NCI-H1930 (cell line): ENCODE data around the gene TSPEAR.
"Not testable (repeated sequence)": the region's sequence is repeated elsewhere in the genome, so short reads cannot be mapped to it uniquely, and the experiment has no call there.

Experiments used
- DNase-seq, 2 experiments: peaks; one replicate each; lab custom pipeline; 2025; lab: John Stamatoyannopoulos, UW

Gene TSPEAR

DNA sequence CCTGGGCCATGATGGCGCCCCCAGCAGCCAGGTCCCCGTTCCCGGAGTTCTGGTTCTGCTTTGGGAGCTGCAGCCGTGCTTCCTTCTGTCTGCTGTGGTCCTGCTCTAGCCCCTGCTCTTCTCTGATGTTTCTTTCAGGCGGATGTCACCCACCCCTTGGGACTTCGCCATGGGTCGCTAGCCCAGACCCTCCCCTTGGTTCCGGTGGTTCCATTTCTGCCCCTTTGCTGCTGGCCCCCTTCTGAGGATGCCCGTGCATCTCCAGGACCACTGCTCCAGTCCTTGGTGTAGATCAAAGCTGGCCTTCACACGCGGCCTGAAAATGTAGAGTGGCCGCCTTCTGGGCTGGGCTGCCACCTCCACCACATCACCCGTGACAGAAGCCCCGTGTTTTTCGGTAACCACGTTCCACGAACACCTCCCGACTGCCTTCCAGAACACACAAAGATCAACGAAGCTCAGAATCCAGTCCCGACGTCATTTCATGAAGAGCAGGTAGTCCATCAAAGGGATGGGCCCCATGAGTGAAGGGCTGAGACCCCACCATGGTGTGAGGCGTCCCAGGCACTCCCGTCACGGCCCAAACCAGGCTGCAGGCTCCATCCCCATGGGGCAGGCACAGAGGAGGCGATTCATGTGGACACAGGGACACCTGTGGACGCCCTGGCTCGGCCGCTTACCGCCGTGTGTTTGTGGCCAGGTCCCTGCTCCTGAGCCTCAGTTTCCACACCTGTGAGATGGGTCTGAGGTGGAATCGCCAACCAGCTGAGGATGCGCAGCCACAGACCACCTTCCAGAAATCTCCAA is 195.8 kb downstream of the TSPEAR start:
- DNase-seq, result no peak

DNA sequence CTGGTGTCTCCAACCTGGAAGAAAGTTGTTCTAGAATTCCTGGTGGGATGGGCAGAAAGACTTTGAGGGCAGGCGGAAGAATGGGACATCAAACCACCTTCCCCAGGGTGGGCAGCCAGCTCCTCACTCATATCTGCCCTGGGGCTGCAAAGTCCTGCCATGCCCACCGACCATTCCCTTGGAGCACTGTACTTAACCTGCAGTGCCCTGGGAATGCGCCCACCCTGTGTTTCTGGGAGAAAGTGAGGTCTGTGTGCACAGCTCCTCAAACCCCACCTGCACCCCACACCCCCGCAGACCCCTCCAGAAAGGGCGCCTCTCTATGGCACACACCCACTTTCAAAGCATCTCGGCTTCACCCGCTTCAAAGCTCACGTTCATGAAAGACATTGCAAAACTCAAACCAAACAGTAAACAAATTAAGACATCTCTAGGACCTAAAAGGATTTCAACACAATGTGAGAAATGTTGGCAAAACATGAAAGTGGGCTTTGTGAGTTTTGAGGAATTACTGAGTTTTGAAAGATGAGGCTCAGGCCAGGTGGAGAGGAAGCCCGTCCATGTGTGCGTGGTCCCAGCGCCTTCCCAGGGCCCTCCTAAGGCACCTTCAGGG is 196.5 kb downstream of the TSPEAR start:
- no peak for DNase-seq

DNA sequence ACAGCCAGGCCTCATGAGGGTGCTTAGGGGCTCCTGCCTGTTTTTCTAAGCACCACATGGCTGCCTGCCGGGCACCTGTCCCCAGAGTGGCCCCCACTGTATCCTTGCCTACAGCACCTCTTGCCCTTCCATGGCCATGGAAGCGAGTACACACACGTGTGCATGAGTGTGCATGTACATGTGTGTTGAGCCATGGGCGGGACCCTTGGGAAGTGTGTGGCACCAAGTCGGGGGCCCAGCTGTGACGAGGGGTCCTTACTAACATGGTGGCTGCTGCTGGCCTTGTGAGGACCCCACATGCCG is 197.2 kb downstream of the TSPEAR start:
- no peak for DNase-seq

DNA sequence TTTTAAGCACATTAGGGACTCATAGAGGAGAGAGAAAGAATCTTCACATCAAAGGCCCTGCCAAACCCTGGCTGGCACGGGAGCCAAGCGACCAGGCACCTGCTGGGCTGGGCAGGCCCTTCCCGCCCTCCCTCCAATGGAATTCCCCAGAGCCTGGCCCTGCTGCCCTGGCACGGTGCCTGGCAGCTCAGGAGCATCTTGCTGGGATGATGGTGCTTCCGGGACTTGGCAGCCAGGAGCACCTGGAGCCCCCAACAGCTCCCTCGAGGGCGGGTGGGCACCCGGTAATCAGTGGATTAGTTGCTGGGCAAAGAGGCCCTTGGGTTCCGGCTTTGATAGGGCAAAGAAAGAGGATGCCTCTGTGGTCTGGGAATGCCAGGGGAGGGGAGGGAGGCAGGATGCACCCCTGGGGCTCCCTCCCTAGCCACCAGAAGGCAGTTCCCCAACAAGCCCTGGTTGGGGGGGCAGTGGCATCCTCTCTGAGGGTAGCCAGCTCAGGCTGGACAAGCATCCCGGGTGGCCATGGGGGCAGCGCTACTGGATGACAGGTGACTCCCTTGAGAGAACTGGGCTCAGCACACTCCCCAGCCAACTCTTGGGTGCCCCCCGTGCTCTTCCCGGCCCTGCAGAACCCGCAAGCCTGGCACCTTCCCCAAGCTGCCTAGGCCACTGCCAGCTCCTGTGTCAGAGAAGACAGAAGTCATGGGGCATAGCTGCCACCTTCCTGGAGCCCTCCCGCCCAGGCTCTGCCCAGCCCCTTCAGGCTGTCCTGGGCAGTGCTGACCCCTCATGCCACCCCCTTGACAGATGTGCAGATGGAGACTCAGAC is 197.8 kb downstream of the TSPEAR start:
- DNase-seq, result no peak

GRCh38 chr21:44512496-44513388 is 198.6 kb downstream of the TSPEAR start:
- no peak for DNase-seq

DNA sequence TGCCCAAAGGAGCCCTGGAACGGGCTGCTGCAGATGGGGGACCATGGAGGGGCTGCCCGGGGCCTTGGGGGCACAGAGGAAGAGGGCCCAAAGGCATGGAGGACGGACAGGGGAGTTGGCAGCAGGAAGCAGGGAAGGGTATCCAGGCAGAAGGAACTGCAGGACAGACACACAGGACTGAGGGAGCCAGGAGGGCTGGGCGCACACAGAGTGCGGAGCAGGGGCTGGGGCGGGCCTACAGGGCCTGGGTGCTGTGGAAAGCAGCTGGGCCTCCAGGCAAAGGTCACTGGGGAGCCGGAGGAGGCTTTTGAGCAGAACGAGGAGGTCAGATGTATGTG is 199.5 kb downstream of the TSPEAR start:
- DNase-seq, result no peak

GRCh38 chr21:44511219-44511937 is 200.0 kb downstream of the TSPEAR start:
- DNase-seq, result no peak

- peak; percentile 28 to 62 for DNase-seq
These were observed 200.7 kb downstream of the TSPEAR start for GRCh38 chr21:44510508-44511218.

GRCh38 chr21:44510109-44510507 is 201.3 kb downstream of the TSPEAR start:
- DNase-seq, result no peak

DNA sequence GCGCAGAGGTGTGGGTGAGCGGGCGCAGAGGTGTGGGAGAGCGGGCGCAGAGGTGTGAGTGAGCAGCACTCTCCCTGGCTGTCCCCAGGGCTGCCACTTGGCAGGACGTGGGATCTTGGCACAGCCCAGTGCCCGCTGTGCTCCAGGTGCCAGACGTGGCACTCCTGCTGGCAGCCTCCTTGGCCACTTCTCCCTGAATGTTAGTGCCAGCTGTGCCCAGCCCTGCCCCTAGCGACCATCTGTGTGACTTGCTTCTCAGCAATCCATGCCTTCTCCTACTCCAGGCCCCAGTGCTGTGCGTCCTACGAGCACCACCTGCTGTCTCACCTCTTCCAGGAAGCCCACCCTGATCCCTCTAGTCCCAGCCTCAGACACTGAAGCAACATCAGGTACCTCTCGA is 201.8 kb downstream of the TSPEAR start:
- no peak for DNase-seq

DNA sequence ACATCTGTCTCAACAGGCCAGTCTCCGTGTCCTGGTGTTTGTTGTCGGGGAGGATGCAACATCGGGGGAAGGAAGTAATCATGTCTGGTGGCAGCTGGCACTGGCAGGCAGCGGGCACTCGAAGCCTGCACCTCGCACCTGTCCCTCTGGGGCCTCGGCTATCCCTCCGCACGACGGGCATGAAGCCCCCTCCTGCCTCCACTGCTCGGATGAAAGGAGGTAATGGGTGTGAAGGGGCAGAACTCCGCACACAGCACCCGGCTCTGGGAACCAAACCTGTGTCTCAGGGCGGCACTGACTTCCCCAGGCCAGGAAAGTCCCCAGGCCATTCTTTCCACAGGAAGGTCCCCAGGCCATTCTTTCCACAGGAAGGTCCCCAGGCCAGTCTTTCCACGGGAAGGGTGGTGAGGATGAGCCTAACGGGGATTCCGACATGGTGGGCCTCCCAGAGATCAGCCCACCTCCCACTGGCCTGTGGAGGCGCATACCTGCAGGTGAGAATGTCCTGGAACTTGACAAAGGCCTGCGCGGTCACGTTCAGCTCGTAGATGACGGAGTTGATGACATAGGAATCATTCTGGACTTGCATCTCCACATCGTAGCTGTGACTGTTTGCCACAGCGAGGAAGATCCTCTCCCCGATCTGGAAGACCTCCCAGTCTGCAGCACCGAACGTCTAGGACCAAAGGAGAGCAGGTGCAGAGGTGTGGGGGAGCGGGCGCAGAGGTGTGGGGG is 202.5 kb downstream of the TSPEAR start:
- no peak for DNase-seq

DNA sequence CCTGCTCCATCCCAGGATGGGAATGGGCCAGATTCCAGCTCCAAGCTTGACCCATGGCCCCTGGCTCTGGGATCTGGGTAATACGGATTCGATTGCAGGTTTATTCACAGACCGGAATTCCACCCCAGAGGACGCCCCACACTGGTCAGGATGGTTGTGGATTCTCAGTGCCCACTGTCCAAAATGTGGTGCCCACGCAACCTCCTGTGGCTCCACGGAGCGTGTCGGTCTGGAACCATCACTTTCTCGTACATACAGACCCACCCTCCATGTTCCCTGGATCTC is 203.0 kb downstream of the TSPEAR start:
- DNase-seq, result no peak

DNA sequence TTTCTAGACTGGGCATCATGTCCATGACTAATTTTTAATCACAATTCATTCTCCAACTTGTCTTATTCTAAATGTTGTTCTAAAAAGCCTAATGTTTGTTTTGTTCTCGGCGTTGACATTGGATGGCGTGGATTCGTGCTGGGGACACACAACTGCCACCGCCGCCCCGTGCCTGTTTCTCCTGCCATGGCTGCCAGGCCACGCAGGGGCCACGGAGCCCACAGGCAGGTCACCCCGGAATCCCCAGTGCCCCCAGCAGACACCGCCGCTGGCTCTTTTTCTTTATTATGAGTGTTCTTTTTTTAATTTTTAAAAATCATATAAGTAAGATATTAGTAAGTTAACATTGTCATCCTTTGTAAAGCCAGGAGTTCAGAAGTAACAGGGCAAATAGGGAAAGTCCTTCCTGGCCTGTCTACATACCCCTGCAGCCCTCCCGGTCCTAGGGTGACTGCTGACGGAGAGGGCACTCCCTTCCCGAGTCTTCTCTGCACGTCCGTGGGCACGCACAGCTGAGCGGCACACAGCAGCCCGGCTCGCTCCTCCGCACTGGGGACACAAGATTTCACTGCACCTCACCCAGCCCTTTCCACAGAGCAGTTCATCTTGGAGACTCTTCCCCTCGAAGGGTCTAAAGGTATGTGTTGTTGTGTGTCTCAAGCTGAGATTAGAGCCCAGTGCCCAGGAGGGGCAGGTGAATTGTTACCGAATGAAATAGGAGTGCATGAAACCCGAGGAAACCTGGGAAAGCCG is 203.5 kb downstream of the TSPEAR start:
- no peak for DNase-seq

DNA sequence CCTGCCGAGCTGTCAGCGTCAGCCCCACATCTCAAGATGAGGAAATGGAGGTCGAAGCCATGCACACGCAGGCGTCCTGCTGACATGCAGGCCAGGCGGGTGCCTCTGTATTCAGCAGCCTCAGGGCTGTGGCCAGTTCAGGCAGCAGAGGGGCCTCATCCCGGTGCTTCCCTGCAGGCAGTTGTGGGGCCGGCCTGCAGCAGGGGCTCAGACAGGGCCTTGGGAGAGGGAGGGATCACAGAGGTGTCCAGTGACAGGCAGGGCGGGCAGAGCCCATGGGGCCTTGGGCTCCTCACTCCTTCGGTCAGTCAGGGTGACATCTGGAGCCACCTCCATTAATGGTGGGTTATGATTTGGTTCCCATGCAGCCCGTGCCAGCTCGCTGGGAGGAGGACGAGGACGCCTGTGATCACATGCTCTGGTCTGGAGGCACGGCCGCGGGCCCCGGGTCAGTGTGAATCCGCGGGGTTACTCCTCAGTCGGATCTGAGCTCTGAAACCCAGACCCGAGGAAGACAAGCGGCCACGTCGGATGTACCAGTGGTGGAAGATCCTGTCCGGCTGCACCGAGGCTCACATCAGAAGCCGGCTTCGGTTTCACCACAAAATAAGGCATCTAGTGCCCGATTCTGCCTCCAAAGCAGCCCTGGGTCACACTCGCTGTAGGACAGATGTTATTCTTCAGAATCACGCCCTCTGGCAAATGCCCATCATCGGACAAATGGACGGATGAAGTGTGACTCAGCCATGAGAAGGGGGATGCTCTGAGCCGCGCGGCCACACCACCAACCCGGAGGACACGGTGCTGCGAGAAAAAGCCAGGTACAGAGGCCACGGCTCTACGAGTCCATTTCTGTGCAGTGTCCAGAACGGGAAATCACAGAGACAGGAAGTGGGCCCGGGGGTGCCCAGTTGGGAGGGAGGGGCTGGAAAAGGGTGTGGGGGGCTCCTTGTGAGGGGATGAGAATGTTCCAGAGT is 204.8 kb downstream of the TSPEAR start:
- DNase-seq, result no peak

DNA sequence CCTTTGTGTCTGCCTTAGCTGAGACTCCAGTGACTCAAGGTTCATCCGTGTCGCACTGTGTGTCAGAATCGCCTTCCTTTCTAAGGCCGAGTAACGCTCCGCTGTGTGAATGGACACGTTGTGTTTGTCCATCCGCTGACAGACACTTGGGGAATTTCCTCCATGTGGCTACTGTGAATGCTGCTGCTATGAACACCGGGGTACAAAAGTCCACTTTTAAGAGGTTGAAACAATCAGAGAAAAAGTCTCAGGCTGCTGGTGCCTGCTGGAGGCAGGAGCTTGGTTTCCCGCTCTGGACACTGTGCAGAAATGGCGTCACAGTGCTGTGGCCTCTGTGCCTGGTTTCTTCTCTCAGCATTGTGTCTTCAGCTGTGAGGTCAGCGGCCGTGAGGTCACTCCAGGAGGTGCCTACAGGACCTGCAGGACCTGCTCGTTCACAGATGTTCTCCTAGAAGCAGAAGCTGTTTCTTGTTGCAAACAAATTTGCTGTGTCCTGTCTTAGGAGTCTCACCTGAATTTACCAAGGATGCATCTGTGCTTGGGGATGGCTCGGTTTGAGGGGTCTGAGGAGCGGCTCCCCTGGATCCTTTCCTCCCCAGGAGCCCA is 205.6 kb downstream of the TSPEAR start:
- no peak for DNase-seq

- DNase-seq, result no peak
These were observed 207.4 kb downstream of the TSPEAR start for GRCh38 chr21:44503901-44504399.

GRCh38 chr21:44503006-44503889 is 208.1 kb downstream of the TSPEAR start:
- DNase-seq, result not testable (repeated sequence)
